RCC 7860 (cell line): ENCODE data around the gene CACNA1B.
"Not testable (repeated sequence)": the region's sequence is repeated elsewhere in the genome, so short reads cannot be mapped to it uniquely, and the experiment has no call there.

Experiments used
- DNase-seq: peaks from one replicate; pipeline ENCODE4 v3.0.0-alpha.2; 2015; ENCODE audit warnings: low spot score
- FAIRE-seq: peaks from 2 replicates; lab custom pipeline; 2012; peaks lifted over from hg19 to GRCh38; lab: Jason Lieb, UNC

CACNA1B gene

GRCh38 chr9:137884547-137884946 lies 7.0 kb downstream of the CACNA1B start:
- not testable (repeated sequence) for FAIRE-seq, DNase-seq

DNA sequence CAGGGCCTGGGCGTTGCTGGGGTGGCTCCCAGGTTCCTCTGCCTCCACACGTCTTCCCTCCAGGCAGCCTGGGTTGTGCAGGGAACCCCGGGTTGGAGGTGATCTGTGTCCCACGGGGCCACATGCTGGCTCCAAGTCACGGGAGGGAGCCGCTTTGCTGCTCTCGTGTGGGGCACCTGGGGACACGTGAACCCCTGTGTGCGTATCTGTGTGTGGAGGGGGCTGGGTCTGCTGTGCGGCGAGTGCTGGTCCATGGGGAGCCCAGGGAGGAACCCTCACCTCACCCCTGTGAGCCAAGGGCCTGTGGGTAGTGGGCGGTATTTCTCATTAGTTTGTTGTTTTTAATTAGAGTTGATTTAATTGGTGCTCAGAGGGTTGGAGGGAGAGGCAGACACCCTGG lies 7.5 kb downstream of the CACNA1B start:
- not testable (repeated sequence) for DNase-seq, FAIRE-seq

- FAIRE-seq, DNase-seq: not testable (repeated sequence)
Observed at GRCh38 chr9:137888621-137889020, 11.0 kb downstream of the CACNA1B start.

- not testable (repeated sequence) for FAIRE-seq, DNase-seq
Observed at GRCh38 chr9:137889966-137890365, 12.4 kb downstream of the CACNA1B start.

DNA sequence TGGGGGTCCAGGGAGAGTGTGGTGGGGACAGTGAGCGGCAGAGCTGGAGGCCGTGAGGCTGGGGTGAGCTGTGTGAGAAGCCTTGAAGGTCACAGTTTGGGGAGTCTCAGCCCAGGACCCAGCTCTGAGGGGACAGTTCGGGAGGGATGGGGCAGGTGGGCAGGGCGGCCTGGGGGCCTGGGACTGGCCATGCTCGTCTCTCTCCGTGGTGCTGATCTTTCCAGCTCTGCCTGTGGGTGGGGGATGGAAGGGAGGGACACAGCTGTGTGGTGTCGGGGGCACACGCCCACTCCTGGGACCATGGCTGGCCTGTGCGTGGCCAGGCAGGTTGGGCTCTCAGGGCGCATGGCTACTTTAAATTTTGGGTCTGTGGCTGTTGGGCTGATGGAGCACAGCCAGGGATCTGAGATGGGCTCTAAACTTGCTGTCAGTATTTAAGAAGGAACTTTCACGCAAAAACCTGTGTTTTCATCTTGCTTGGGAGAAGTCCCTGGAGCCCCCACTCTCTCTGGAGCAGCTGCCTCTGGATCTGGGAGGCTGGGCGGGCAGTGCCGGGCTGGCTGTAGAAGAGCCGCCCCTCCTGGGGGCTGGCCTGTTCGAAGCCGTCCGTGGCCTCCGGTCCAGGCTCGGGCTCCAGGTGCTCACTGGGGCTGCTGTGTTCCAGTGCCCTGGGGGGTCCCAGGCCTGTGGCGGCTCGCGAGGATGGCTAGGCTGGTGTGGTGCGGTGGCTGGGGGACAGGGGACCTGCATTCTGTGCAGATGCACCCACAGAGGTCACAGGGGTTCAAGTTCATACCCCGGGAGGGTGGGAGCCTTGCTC lies 13.4 kb downstream of the CACNA1B start:
- FAIRE-seq, DNase-seq: not testable (repeated sequence)

- no peak for FAIRE-seq
- no peak for DNase-seq
Observed at GRCh38 chr9:137891588-137892423, 14.2 kb downstream of the CACNA1B start.

- FAIRE-seq = no peak
- DNase-seq = no peak
Observed at GRCh38 chr9:137892424-137893191, 15.0 kb downstream of the CACNA1B start.

DNA sequence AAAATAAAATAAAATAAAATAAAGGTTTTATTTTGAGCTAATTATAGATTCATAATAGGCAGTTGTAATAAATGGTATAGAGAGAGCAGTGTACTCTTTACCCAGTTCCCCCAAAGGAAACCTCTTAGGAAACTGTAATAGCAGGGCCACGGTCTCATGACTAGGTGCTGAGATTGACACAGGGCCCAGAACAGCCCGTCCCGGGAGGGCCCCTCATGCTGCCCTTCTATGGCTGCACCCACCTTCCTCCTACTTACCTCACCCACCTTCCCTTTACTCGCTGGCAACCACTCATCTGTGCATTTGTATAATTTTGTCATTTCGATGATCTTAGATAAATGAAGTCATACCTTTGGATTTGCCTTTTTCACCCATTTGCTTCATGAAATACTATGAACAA lies 16.1 kb downstream of the CACNA1B start:
- no peak for DNase-seq
- FAIRE-seq = no peak

- FAIRE-seq (no peak), DNase-seq (no peak)
Observed at GRCh38 chr9:137899551-137900360, 22.2 kb downstream of the CACNA1B start.

DNA sequence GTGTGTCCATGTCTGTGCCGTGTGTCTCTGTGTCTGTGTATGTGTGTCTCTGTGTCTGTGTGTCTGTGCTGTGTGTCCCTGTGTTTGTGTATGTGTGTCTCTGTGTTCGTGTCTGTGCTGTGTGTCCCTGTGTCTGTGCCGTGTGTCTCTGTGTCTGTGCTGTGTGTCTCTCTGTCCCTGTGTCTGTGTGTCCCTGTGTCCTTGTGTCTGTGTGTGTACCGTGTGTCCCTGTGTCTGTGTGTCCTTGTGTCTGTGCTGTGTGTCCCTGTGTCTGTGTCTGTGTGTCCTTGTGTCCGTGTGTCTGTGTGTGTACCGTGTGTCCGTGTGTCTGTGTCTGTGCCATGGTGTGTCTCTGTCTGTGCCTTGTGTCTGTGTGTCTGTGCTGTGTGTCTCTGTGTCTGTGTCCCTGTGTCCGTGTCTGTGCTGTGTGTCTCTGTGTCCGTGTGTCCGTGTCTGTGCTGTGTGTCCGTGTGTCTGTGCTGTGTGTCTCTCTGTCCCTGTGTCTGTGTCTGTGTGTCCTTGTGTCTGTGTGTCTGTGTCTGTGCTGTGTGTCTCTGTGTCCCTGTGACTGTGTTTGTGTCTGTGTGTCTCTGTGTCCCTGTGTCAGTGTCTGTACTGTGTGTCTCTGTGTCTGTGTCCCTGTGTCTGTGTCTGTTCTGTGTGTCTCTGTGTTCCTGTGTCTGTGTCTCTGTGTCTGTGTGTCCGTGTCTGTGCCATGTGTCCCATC lies 23.2 kb downstream of the CACNA1B start:
- no peak for FAIRE-seq

DNA sequence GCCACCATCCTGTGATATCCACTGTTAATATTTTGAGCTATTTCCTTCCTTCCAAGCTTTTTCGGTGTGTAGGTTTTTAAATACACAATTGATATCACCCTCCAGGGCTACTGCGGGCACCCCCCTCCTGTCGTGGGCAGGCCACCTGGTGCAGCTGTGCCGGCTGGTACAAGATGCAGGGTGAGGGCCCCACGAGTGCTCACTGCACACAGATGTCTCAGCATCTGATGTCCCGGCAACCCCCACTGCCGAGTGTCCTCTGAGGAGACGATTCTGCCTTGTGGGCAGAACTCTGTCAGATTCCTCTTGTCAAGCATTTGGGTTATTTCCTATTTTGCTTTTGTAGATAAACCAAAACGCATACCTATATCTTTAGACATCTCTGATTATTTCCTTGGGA lies 25.1 kb downstream of the CACNA1B start:
- DNase-seq (no peak), FAIRE-seq (no peak)

More for the DNA sequence above, 23.2 kb downstream of the CACNA1B start:
- DNase-seq = no peak

DNA sequence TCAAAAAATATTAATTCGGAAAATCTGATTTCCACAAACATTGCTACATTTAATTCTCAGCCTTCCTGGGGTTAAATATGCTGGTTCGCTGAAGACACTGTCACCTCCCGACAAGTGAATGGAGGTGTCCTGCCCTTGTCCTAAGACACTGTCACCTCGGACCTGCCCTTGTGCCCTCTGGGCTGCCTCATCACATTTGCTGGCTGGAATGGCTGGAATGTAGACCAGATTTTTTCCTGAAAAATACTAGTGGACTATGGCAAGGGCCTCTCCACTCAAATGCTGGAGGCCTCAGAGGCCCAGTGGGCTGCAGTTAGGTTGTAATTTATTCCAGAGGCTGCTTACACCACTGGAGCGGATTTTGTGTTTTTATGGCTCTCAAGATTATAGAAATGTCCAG lies 28.2 kb downstream of the CACNA1B start:
- FAIRE-seq (no peak), DNase-seq (no peak)

DNA sequence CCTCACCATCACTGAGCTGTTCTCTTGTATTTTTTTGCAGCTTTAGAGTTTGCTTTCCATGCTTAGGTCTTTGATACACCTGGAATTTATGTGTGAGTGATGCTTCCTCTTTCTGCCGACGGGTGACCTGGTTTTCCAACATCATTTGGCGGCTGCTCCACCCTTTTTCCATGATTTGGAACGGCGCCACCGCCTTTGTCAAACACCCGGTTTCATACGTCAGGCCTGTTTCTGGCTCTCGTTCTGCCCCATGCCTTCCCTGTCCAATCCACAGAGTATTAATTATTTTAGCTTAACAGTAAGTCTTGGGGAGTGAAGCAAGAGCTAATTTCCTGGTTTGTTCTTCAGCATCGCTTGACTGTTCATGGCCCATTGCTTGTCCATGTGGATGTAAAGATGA lies 30.2 kb downstream of the CACNA1B start:
- DNase-seq (no peak), FAIRE-seq (no peak)

GRCh38 chr9:137912671-137913070 lies 35.1 kb downstream of the CACNA1B start:
- FAIRE-seq (no peak), DNase-seq (no peak)

DNA sequence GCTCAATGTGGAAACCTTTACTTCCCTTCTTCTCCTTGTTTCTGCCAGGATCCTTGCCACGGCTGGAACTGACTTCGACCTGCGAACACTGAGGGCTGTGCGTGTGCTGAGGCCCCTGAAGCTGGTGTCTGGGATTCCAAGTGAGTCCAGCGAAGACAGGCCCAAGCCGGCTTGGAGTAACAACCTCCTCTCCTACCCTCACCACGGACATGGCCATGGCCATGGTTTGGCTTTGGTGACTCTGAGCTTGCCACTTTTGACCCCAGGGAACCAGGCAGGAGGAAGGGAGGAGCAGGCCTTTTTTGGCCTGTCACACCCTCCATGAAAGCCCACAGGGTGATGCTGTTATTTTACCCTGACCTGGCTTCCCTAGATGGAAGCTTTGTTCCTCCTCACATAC lies 35.5 kb downstream of the CACNA1B start:
- FAIRE-seq = no peak
- DNase-seq = no peak

- no peak for FAIRE-seq
- no peak for DNase-seq
Observed at GRCh38 chr9:137913771-137914767, 36.5 kb downstream of the CACNA1B start.

- DNase-seq = no peak
- FAIRE-seq = no peak
Observed at GRCh38 chr9:137916540-137916939, 39.0 kb downstream of the CACNA1B start.

GRCh38 chr9:137917116-137917515 lies 39.5 kb downstream of the CACNA1B start:
- DNase-seq (no peak), FAIRE-seq (no peak)
